Measurements from ENCODE around the gene MARK2. TPM values are rescaled to one million over a fixed set of nuclear protein-coding genes. Genes with fewer than 3 reads are reported as not detected.

MARK2 gene
- total RNA-seq, 1 donor from 2014 or later, result 44.7 TPM

DNA sequence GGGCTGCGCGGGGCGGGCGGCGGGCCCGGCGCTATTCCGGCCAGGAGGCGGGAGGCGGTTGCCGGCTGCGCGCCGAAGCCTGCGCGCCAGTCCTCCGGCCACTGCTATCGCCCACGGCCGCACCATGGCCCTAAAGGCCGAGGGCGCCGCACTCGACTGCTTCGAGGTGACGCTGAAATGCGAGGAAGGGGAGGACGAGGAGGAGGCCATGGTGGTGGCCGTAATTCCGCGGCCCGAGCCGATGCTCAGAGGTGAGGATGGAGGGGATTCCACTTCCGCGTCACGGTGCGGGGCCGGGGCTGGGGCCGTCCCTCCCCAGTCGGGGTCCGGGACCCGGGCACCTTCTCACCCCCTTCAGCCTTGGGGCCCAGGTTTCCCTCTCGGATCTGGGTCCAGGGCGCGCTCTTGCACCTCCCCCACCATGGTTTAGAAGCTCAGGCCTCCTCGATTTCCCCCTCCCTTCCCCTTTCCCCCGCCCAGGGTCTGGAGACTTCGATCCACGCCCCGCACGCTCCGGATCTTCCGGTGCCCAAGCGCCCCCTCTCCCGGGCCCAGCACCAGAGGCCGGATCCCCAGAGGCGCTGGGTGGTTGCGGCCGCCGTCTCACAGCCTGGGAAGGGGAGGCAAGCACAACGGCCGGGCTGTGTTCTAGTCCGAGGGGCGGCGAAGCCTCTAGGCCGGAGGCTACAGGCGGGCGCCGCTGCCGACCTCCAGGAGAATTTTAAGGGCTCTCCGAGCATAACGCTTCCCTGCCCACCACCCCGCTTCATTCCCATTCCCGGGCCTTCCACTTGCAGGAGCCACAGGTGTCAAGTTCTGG lies 25.1 kb upstream of the MARK2 start:
- H3K9me3 Mint-ChIP-seq, result no peaks in the 10 kb centered on the region
- intact Hi-C loops (cut with micrococcal nuclease), result loop anchor here (1.0 to 2.0 kb wide), 6 partner anchors 25 to 133 kb away; partner anchors contain the start of gene RTN3
- H3K4me3 Mint-ChIP-seq, result peak overlapping the region; percentile 88
- H3K27ac Mint-ChIP-seq, result peak overlapping the region; percentile 44
- peak; percentile 34 for DNase-seq (ENCODE audit: low spot score)
- peaks cover 23% of the 10 kb centered on the region for H3K36me3 Mint-ChIP-seq (ENCODE audit: low read depth)
- H3K27me3 Mint-ChIP-seq (ENCODE audit: insufficient read depth), result no peaks in the 10 kb centered on the region
- peaks cover 34% of the 10 kb centered on the region for H3K4me1 Mint-ChIP-seq (ENCODE audit: low read depth)

DNA sequence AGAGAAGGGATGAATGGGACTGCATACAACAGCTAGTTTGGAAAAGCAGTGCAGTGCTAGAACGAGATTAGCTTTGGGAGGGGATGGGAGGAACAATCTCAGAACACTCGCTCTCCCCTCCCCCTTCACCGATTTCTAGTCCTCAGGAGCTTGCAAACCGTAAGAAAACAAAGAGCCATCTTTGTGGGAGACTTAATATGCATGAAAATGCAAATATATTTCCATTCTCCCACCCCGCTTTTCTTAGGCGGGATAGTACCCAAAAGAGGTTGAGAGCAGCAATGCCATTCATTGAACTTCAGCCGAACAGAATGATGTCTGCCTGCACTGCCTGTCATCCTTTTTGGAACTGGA lies 24.6 kb upstream of the MARK2 start:
- no peaks in the 10 kb centered on the region for H3K27me3 Mint-ChIP-seq (ENCODE audit: insufficient read depth)
- H3K4me3 Mint-ChIP-seq, result peak overlapping the region; percentile 88
- peaks cover 23% of the 10 kb centered on the region for H3K36me3 Mint-ChIP-seq (ENCODE audit: low read depth)
- DNase-seq (ENCODE audit: low spot score), result no peak
- intact Hi-C loops (cut with micrococcal nuclease), result loop anchor here (1.0 kb wide), 1 partner anchor 74 kb away; no protein-coding TSS in a partner anchor
- peaks cover 34% of the 10 kb centered on the region for H3K4me1 Mint-ChIP-seq (ENCODE audit: low read depth)
- no peaks in the 10 kb centered on the region for H3K9me3 Mint-ChIP-seq
- peak overlapping the region; percentile 44 for H3K27ac Mint-ChIP-seq

DNA sequence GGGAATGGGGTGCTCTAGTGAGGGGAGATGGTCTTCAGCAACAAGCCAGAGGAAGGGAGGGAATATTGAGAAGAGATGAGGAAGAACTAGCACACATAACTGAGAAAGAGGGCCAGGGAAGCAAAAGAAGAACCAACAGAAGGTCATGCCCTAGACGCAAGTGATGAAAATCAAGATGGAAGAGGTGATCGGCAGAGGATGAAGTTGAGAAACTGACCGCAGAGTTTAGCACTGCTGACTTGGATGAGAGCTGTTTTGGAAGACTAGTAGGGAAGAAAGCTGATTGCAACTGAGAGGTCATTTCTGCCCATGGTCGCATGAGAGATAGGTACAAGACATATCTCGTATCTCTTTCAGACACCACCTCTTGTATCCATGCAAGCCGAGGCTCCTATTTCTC lies 22.7 kb upstream of the MARK2 start:
- intact Hi-C loops (cut with micrococcal nuclease), result no loop called here
- Mint-ChIP-seq H3K27me3 (ENCODE audit: insufficient read depth) (no peaks in the 10 kb centered on the region), H3K9me3 (no peaks in the 10 kb centered on the region), H3K36me3 (ENCODE audit: low read depth) (peaks cover 29% of the 10 kb centered on the region), H3K27ac (peak overlapping the region; percentile 18), H3K4me3 (no peak overlapping the region), H3K4me1 (ENCODE audit: low read depth) (peaks cover 29% of the 10 kb centered on the region)
- no peak for DNase-seq (ENCODE audit: low spot score)

DNA sequence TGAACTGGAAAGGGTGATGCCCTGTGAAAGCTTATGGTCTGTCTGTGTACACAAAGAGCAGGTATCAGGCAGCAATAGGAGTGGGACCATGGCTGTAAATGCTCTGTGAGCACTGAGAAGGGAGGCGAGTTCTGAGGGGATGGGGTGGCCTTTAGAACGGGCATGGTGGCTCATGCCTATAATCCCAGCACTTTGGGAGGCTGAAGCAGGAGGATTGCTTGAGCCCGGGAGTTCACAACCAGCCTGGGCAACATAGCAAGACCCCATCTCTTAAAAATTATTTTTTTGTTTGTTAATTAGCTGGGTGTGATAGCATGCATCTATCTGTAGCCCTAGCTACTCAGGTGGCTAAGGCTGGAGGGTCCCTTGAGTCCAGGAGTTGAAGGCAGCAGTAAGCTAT lies 22.2 kb upstream of the MARK2 start:
- H3K4me1 Mint-ChIP-seq (ENCODE audit: low read depth), result peaks cover 29% of the 10 kb centered on the region
- H3K9me3 Mint-ChIP-seq, result no peaks in the 10 kb centered on the region
- intact Hi-C loops (cut with micrococcal nuclease), result no loop called here
- H3K27me3 Mint-ChIP-seq (ENCODE audit: insufficient read depth), result no peaks in the 10 kb centered on the region
- DNase-seq (ENCODE audit: low spot score), result no peak
- H3K4me3 Mint-ChIP-seq, result no peak overlapping the region
- H3K27ac Mint-ChIP-seq, result no peak overlapping the region
- H3K36me3 Mint-ChIP-seq (ENCODE audit: low read depth), result peaks cover 29% of the 10 kb centered on the region

DNA sequence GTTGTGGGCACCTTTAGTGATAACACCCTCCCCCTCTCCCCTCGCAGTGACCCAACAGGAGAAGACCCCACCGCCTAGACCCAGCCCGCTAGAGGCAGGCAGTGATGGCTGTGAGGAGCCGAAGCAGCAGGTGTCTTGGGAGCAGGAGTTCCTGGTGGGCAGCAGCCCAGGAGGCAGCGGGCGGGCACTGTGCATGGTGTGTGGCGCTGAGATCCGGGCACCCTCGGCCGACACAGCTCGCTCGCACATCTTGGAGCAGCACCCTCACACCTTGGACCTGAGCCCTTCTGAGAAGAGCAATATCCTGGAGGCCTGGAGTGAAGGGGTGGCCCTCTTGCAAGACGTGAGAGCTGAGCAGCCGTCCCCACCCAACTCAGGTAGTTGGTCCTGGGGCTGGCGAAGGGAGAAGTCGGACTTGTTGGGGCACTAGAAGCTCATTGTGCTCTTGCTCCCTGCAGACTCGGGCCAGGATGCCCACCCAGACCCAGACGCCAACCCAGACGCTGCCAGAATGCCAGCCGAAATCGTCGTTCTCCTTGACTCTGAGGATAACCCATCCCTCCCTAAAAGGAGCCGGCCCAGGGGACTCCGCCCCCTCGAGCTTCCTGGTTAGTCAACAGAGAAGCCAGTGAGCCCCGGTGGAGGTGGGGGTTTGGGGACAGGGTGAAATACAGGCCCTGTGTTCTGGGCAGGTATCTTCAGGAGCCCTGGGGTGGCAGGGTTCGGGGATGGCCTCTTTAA lies 21.0 kb upstream of the MARK2 start:
- Mint-ChIP-seq H3K27me3 (ENCODE audit: insufficient read depth) (no peaks in the 10 kb centered on the region), H3K9me3 (no peaks in the 10 kb centered on the region), H3K4me1 (ENCODE audit: low read depth) (peaks cover 29% of the 10 kb centered on the region), H3K36me3 (ENCODE audit: low read depth) (peaks cover 36% of the 10 kb centered on the region), H3K27ac (no peak overlapping the region), H3K4me3 (no peak overlapping the region)
- no peak for DNase-seq (ENCODE audit: low spot score)
- intact Hi-C loops (cut with micrococcal nuclease), result no loop called here

DNA sequence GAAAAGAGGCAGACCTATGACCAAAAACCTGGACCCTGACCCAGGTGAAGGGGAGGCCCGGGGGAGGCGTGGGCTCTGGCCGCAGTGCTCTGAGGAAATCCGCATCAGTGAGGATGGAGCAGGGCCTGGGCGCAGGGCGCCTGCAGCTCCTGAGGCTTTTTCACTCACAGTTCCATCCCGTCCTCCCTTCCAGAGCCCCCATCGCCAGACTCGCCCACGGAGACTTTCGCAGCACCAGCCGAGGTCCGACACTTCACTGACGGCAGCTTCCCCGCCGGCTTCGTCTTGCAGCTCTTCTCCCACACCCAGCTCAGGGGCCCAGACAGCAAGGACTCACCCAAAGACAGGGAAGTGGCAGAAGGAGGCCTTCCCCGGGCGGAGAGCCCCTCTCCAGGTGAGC lies 20.3 kb upstream of the MARK2 start:
- peaks cover 40% of the 10 kb centered on the region for H3K36me3 Mint-ChIP-seq (ENCODE audit: low read depth)

DNA sequence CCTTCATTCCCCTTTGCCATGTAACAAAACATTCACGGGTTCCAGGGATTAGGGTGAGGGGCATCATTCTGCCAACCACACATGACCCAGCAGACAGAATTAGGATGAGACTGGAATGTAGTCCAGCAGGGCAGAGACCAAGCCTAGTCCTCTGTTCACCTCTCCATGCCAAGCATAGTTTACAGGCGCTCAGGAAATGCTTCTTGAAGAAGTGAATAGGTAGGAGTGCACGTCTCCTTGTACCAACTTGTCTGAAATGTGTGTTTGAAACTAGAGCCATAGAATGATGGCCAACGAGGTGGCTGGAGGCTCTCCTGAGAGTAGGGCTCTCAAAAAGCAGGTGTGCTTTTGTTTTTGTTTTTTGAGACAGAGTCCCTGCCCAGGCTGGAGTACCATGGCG lies 17.5 kb upstream of the MARK2 start:
- no peaks in the 10 kb centered on the region for H3K9me3 Mint-ChIP-seq
- DNase-seq (ENCODE audit: low spot score), result no peak
- peaks cover 7% of the 10 kb centered on the region for H3K4me1 Mint-ChIP-seq (ENCODE audit: low read depth)
- no peak overlapping the region for H3K27ac Mint-ChIP-seq
- peaks cover 40% of the 10 kb centered on the region for H3K36me3 Mint-ChIP-seq (ENCODE audit: low read depth)
- no peak overlapping the region for H3K4me3 Mint-ChIP-seq
- intact Hi-C loops (cut with micrococcal nuclease), result no loop called here
- H3K27me3 Mint-ChIP-seq (ENCODE audit: insufficient read depth), result no peaks in the 10 kb centered on the region

More for the DNA sequence above, 20.3 kb upstream of the MARK2 start:
- Mint-ChIP-seq H3K27ac (no peak overlapping the region), H3K4me3 (no peak overlapping the region), H3K9me3 (no peaks in the 10 kb centered on the region), H3K27me3 (ENCODE audit: insufficient read depth) (no peaks in the 10 kb centered on the region), H3K4me1 (ENCODE audit: low read depth) (peaks cover 29% of the 10 kb centered on the region)
- intact Hi-C loops (cut with micrococcal nuclease), result no loop called here
- DNase-seq (ENCODE audit: low spot score), result no peak

DNA sequence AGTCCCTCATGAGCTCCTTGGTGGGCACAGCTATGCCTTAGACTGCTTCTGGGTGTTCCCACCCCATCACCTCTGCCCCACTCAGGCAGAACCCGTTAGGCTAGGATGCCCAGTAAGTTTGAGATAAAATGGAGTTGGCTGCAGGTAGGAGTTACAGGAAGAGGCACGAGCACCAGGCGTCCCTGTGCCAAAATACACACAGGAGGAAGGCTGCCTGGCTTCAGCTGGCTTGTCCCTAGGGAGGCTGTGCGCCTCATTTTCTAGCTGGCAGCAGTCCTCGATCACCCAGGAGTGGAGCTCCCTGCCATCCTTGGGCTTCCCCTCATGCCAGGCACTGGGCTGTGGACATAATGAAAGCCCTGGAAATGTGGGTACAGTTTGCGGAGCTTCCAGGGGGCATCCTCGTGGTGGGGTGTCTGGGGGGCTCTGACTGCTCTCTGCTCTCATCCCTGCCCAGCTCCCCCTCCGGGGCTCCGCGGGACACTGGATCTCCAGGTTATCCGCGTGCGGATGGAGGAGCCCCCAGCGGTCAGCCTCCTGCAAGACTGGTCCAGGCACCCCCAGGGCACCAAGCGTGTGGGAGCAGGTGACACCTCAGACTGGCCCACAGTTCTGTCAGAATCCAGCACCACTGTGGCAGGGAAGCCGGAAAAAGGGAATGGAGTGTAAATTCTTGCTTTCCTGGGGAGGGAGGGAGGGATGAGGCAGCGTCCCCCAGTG lies 12.3 kb upstream of the MARK2 start:
- Mint-ChIP-seq H3K27ac (no peak overlapping the region), H3K36me3 (ENCODE audit: low read depth) (peaks cover 26% of the 10 kb centered on the region), H3K4me3 (no peak overlapping the region), H3K27me3 (ENCODE audit: insufficient read depth) (no peaks in the 10 kb centered on the region), H3K4me1 (ENCODE audit: low read depth) (no peaks in the 10 kb centered on the region), H3K9me3 (no peaks in the 10 kb centered on the region)
- no peak for DNase-seq (ENCODE audit: low spot score)
- intact Hi-C loops (cut with micrococcal nuclease), result no loop called here

DNA sequence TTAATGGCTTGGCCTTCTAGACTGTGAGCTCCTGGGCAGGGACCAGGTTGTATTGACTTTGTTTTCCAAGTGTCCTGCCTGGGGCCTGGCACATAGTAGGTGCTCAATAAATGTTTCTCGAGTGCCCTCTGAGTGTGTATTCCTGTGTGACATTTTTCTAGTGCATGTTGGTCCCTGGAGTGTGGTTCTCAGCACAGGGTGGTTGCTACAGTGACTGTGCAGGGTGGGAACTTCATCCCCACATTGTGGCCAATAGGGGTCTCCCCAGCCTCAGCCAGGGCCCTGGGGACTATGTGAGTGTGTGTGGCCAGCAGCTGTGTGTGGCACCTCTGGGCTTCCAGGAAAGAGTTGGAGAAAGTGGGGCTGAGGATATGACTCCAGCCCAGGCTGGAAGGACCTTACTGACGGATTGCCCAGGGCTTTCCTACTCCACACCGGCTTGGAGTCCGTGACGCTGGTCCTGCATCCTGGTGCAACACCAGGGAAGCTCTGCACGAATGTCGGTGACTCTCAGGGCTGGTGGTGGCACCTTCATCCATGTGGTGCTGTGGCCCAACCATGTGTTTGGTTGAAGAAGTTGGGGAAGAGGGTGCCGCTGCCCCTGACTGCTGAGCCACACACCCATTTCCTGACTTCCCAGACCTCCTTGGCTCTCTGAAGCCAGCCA lies 9.0 kb upstream of the MARK2 start:
- intact Hi-C loops (cut with micrococcal nuclease), result no loop called here
- Mint-ChIP-seq H3K4me3 (no peak overlapping the region), H3K36me3 (ENCODE audit: low read depth) (peaks cover 7% of the 10 kb centered on the region), H3K27ac (no peak overlapping the region), H3K4me1 (ENCODE audit: low read depth) (peaks cover 4% of the 10 kb centered on the region), H3K27me3 (ENCODE audit: insufficient read depth) (no peaks in the 10 kb centered on the region), H3K9me3 (no peaks in the 10 kb centered on the region)
- DNase-seq (ENCODE audit: low spot score), result no peak

DNA sequence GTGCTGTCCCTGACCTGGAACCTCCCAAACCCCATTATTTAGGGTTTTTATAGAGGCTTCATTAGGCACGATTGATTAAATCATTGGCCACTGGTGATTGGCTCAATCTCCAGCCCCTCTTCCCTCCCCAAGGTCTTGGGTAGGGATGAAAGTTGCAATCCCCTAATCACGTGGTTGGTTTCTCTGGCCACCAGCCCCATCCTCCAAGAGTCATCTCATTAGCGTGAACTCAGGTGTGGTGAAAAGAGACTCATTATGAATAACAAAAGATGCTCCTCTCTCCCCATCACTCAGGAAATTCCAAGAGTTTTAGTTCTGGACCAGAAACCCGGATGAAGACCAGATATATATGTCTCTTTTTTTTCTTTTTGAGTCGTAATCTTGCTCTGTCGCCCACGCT lies 7.6 kb upstream of the MARK2 start:
- Mint-ChIP-seq H3K4me3 (no peak overlapping the region), H3K27ac (no peak overlapping the region), H3K27me3 (ENCODE audit: insufficient read depth) (peaks cover 5% of the 10 kb centered on the region), H3K4me1 (ENCODE audit: low read depth) (peaks cover 11% of the 10 kb centered on the region), H3K36me3 (ENCODE audit: low read depth) (peaks cover 3% of the 10 kb centered on the region), H3K9me3 (no peaks in the 10 kb centered on the region)
- DNase-seq (ENCODE audit: low spot score), result no peak
- intact Hi-C loops (cut with micrococcal nuclease), result no loop called here

DNA sequence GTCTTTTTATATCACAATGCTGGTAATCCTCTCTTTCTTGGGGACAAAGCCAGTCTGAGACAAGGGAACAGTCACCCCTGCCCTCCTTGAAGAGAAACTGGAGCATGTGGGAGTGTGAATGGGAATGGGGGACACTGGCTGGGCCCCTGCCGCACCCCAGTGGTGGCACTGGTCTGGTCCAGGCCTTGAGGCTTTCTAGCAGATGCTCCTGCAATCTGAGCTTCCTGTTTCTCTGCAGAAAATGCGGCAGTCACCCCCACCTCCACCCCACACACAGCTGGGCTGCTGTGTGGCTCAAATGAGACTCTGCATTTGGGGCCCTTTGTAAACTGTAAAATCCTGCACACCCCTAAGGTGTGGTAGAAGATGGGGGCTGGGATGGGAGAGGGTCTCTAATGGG lies 6.6 kb upstream of the MARK2 start:
- Mint-ChIP-seq H3K36me3 (ENCODE audit: low read depth) (peaks cover 5% of the 10 kb centered on the region), H3K4me3 (no peak overlapping the region), H3K27me3 (ENCODE audit: insufficient read depth) (peaks cover 5% of the 10 kb centered on the region), H3K9me3 (no peaks in the 10 kb centered on the region), H3K4me1 (ENCODE audit: low read depth) (peaks cover 17% of the 10 kb centered on the region), H3K27ac (no peak overlapping the region)
- intact Hi-C loops (cut with micrococcal nuclease), result no loop called here
- no peak for DNase-seq (ENCODE audit: low spot score)

DNA sequence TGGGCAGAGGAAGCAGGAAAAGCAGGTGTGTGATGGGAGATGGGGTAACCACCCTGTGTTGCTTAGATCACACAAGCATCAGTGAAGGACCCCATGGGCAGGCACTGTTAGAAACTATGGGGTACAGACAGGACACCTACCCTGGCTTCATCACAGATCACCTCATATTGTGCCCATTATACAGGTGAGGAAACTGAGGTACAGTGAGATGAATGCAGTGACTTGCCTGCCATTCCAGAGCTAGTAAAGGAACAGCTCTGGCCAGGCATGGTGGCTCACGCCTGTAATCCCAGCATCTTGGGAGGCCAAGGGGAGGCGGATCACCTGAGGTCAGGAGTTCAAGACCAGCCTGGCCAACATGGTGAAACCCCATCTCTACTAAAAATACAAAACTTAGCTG lies 5.9 kb upstream of the MARK2 start:
- Mint-ChIP-seq H3K27ac (no peak overlapping the region), H3K4me1 (ENCODE audit: low read depth) (peaks cover 24% of the 10 kb centered on the region), H3K36me3 (ENCODE audit: low read depth) (peaks cover 2% of the 10 kb centered on the region), H3K4me3 (no peak overlapping the region), H3K27me3 (ENCODE audit: insufficient read depth) (peaks cover 5% of the 10 kb centered on the region), H3K9me3 (no peaks in the 10 kb centered on the region)
- intact Hi-C loops (cut with micrococcal nuclease), result no loop called here
- DNase-seq (ENCODE audit: low spot score), result no peak

Data from activated T-helper 1 cell treated with anti-CD3 and anti-CD28 coated beads, Interleukin-12 subunit alpha, Interleukin-12 subunit beta, Interleukin-2, Interleukin-4 antibody, amounts not matched to agents 30 ng/mL and 10 ng/mL and 1 ng/mL, durations not matched to agents 14 hours and 24 hours and 36 hours (primary cell).